Panc1 (cell line): ENCODE measurements around the gene CENPS. TPM values are rescaled to one million over a fixed set of nuclear protein-coding genes. Genes with fewer than 3 reads are reported as not detected.

ENCODE experiments used
- ATAC-seq: fragments of 200-7000 bp; cut with Tn5 transposase; 2 replicates; pipeline ENCODE4 v1.9.1; 2020; ENCODE audit warnings: mild to moderate bottlenecking, moderate library complexity
- BruUV-seq: library from RNA; stranded (reverse); fragments of 400-500 nt; replicated peaks from 2 replicates; lab custom pipeline; 2021; lab: Mats Ljungman, UMichigan
- CTCF ChIA-PET: fragments of 300-600 bp; sonication (Branson Sonifier 250); formaldehyde crosslinking; loops from one replicate; lab custom pipeline; 2022; ENCODE audit warnings: antibody characterized with exemption; lab: Charles Lee
- POLR2A ChIA-PET: fragments of 300-600 bp; sonication (Branson Sonifier 250); formaldehyde crosslinking; loops from one replicate; lab custom pipeline; 2022; ENCODE audit warnings: antibody characterized with exemption; lab: Charles Lee
- DNase-seq: peaks from one replicate; pipeline ENCODE4 v3.0.0-alpha.2; 2010; ENCODE audit warnings: low read depth, low spot score
- H3K27ac ChIP-seq: 2 replicates; pipeline ENCODE4 v1.5.1; 2011; ENCODE audit warnings: mild to moderate bottlenecking, low read length, inconsistent platforms
- H3K27me3 ChIP-seq: fragments of 200-500 bp; sonication (Bioruptor generic); 2 replicates; pipeline ENCODE4 v1.6.0; 2014; ENCODE audit warnings: low read length, inconsistent platforms; ENCODE audit not compliant: control insufficient read depth, insufficient read depth
- H3K36me3 ChIP-seq: fragments of 200-500 bp; sonication (Bioruptor generic); 2 replicates; pipeline ENCODE4 v1.5.1; 2014; ENCODE audit warnings: inconsistent platforms, mild to moderate bottlenecking, low read length, moderate library complexity; ENCODE audit not compliant: control insufficient read depth, insufficient read depth
- H3K4me1 ChIP-seq: 2 replicates; pipeline ENCODE4 v1.5.1; 2011; ENCODE audit warnings: inconsistent platforms, mild to moderate bottlenecking, low read length, moderate library complexity; ENCODE audit not compliant: control insufficient read depth, insufficient read depth
- H3K4me3 ChIP-seq, 2 experiments: 2 replicates each; pipeline ENCODE4 v1.5.1; 2011 to 2012; ENCODE audit warnings: low read depth in 2 of 2, low read length in 2 of 2, mild to moderate bottlenecking in 2 of 2, inconsistent platforms in 1 of 2, moderate library complexity in 1 of 2
- H3K9me3 ChIP-seq: fragments of 200-500 bp; sonication (Bioruptor generic); 2 replicates; pipeline ENCODE4 v1.5.1; 2014; ENCODE audit warnings: low read depth, mild to moderate bottlenecking, inconsistent platforms, low read length, moderate library complexity; ENCODE audit not compliant: control insufficient read depth, insufficient read depth
- CTCF ChIP-seq: fragments of 450-650 bp; IDR thresholded peaks from 2 replicates; pipeline ENCODE4 v1.5.1; 2017; ENCODE audit warnings: mild to moderate bottlenecking
- POLR2AphosphoS5 ChIP-seq: IDR thresholded peaks from 2 replicates; pipeline ENCODE4 v1.6.1; 2012; ENCODE audit warnings: mild to moderate bottlenecking, low read depth, low read length, moderate library complexity
- REST ChIP-seq, 2 experiments: IDR thresholded peaks; 2 replicates each; pipeline ENCODE4 v1.6.1; 2011 to 2012; ENCODE audit warnings: low read depth in 2 of 2, control low read depth in 1 of 2, low read length in 1 of 2, mild to moderate bottlenecking in 1 of 2, moderate library complexity in 1 of 2; ENCODE audit not compliant: insufficient read depth in 1 of 2
- SIN3A ChIP-seq: IDR thresholded peaks from 2 replicates; pipeline ENCODE4 v1.6.1; 2012; ENCODE audit warnings: low read depth, mild to moderate bottlenecking, low read length, moderate library complexity, borderline replicate concordance; ENCODE audit not compliant: insufficient read depth
- TCF7L2 ChIP-seq: IDR thresholded peaks from 2 replicates; pipeline ENCODE4 v1.6.1; 2011; ENCODE audit warnings: mild to moderate bottlenecking, low read depth, low read length, inconsistent platforms
- in situ Hi-C: cut with HindIII; loops from 2 replicates; pipeline ENCODE4 v1.10.0; 2016; ENCODE audit warnings: low sequenced_read_pairs, low pct_unique_long_range_greater_than_20kb
- intact Hi-C: fragments of 100-400 bp; cut with micrococcal nuclease; formaldehyde crosslinking; loops from one replicate; pipeline ENCODE4 v1.10.0; 2022; ENCODE audit not compliant: unreplicated experiment
- total RNA-seq: library from RNA; stranded (reverse); gene quantifications from one replicate; pipeline ENCODE4 v1.2.1, GENCODE V29; 2021; ENCODE audit not compliant: unreplicated experiment

The CENPS gene
- total RNA-seq, 1 experiment from 2014 or later = 40.8 TPM

GRCh38 chr1:10471411-10472219 lies 41.4 kb downstream of the CENPS start:
- Histone ChIP-seq H3K4me3 (peak overlapping the region; percentile 73 to 86), H3K27ac (peak overlapping the region; percentile 83), H3K27me3 (no peaks in the 10 kb centered on the region), H3K4me1 (peaks cover 15% of the 10 kb centered on the region), H3K9me3 (no peaks in the 10 kb centered on the region), H3K36me3 (peaks cover 7% of the 10 kb centered on the region)
- ChIA-PET POLR2A (no interaction called here), CTCF (no interaction called here)
- ATAC-seq (no peak; the same call in 1 of the 2 replicates), DNase-seq (no peak)
- in situ Hi-C loops = no loop called here
- TSS peak; percentile 88 for BruUV-seq
- intact Hi-C loops = no loop called here
- TF ChIP-seq CTCF = no peak
- no peak for TF ChIP-seq REST (IDR thresholded peaks at IDR 0.05; ENCODE audit: insufficient read depth in 1 of 2, low read depth in 2 of 2, low read length in 1 of 2)
- TF ChIP-seq SIN3A = no peak
- no peak for TF ChIP-seq TCF7L2
- TF ChIP-seq POLR2AphosphoS5 = no peak

GRCh38 chr1:10472220-10473144 lies 42.2 kb downstream of the CENPS start, which contains the start of gene DFFA:
Gene DFFA, minus strand, starts transcription at chr1:10472529. Its CDS starts 71 bp downstream, at chr1:10472458.
- H3K4me3 ChIP-seq = peak within 1 kb of the TSS; percentile 73 to 86
- H3K9me3 ChIP-seq = no peaks in the 10 kb centered on the region
- in situ Hi-C loops = no loop called here
- BruUV-seq = no TSS peak
- POLR2A ChIA-PET = interaction anchor here (0.6 kb wide), 1 partner anchor 371 kb away, joined by 12 read pairs; no protein-coding TSS in a partner anchor
- H3K27me3 ChIP-seq = no peaks in the 10 kb centered on the region
- DNase-seq = peak; percentile 95
- TF ChIP-seq CTCF (no peak), POLR2AphosphoS5 (peak; percentile 90), SIN3A (peak; percentile 90), TCF7L2 (peak; percentile 63; the same call in 1 of the 2 replicates), REST (IDR thresholded peaks at IDR 0.05; ENCODE audit: insufficient read depth in 1 of 2, low read depth in 2 of 2, low read length in 1 of 2) (no peak)
- H3K27ac ChIP-seq = peak within 1 kb of the TSS; percentile 83
- peak; percentile 92 for ATAC-seq
- H3K4me1 ChIP-seq = peaks cover 17% of the 10 kb centered on the region
- intact Hi-C loops = no loop called here
- H3K36me3 ChIP-seq = peaks cover 7% of the 10 kb centered on the region
- CTCF ChIA-PET = interaction anchor here (0.5 to 1.0 kb wide), 2 partner anchors 42 to 133 kb away, joined by 3 to 4 read pairs; partner anchors contain the start of gene CENPS
